GM11168 (cell line): ENCODE data around the gene SMAD7.

ENCODE experiments used
- in situ Hi-C: fragments of 300-500 bp; cut with MboI; formaldehyde crosslinking; loops from one replicate; pipeline ENCODE4 v1.12.0; 2022; ENCODE audit warnings: low sequenced_read_pairs; ENCODE audit not compliant: unreplicated experiment

SMAD7 gene

GRCh38 chr18:48950536-48951447 is at the start of gene SMAD7:
SMAD7 (minus strand) TSS chr18:48950965; CDS start chr18:48950424, 541 bp downstream.
- in situ Hi-C loops: no loop called here

GRCh38 chr18:48999569-48999968 is 48.8 kb upstream of the SMAD7 start:
- in situ Hi-C loops: no loop called here

GRCh38 chr18:48997985-48998831 is 47.4 kb upstream of the SMAD7 start:
- in situ Hi-C loops: no loop called here

GRCh38 chr18:48997681-48997984 is 46.9 kb upstream of the SMAD7 start:
- in situ Hi-C loops: no loop called here

GRCh38 chr18:48996901-48997463 is 46.2 kb upstream of the SMAD7 start:
- in situ Hi-C loops: no loop called here

GRCh38 chr18:48996041-48996440 is 45.3 kb upstream of the SMAD7 start:
- in situ Hi-C loops: no loop called here

GRCh38 chr18:48994926-48995835 is 44.4 kb upstream of the SMAD7 start:
- in situ Hi-C loops: no loop called here

GRCh38 chr18:48994044-48994651 is 43.4 kb upstream of the SMAD7 start:
- in situ Hi-C loops: no loop called here

- in situ Hi-C loops: no loop called here
Observed at GRCh38 chr18:48993586-48993985, 42.8 kb upstream of the SMAD7 start.

GRCh38 chr18:48992791-48993555 is 42.2 kb upstream of the SMAD7 start:
- in situ Hi-C loops: no loop called here

- in situ Hi-C loops: no loop called here
Observed at GRCh38 chr18:48992133-48992532, 41.4 kb upstream of the SMAD7 start.

GRCh38 chr18:48991676-48992075 is 40.9 kb upstream of the SMAD7 start:
- in situ Hi-C loops: no loop called here

- in situ Hi-C loops: no loop called here
Observed at GRCh38 chr18:48991319-48991660, 40.5 kb upstream of the SMAD7 start.

- in situ Hi-C loops: no loop called here
Observed at GRCh38 chr18:48990481-48991318, 39.9 kb upstream of the SMAD7 start.

GRCh38 chr18:48989304-48990303 is 38.8 kb upstream of the SMAD7 start:
- in situ Hi-C loops: no loop called here

GRCh38 chr18:48988508-48989303 is 37.9 kb upstream of the SMAD7 start:
- in situ Hi-C loops: no loop called here
